Hematopoietic multipotent progenitor cell treated with erythropoietin and hydrocortisone succinate and interleukin-3 and kit ligand, for 17 days (in vitro differentiated cells): ENCODE data around the gene GLS.
"Not testable (repeated sequence)": the region's sequence is repeated elsewhere in the genome, so short reads cannot be mapped to it uniquely, and the experiment has no call there.

Experiments used
- DNase-seq: peaks from one replicate; pipeline ENCODE4 v3.0.0-alpha.2; 2015; ENCODE audit warnings: low spot score

GLS gene

GRCh38 chr2:190933361-190933760 is 52.7 kb downstream of the GLS start:
- DNase-seq, result no peak

GRCh38 chr2:190935054-190935453 is 54.4 kb downstream of the GLS start:
- no peak for DNase-seq

- DNase-seq, result no peak
These were observed 58.2 kb downstream of the GLS start for GRCh38 chr2:190938771-190939335.

GRCh38 chr2:190940454-190940853 is 59.8 kb downstream of the GLS start:
- no peak for DNase-seq

GRCh38 chr2:190941571-190941970 is 61.0 kb downstream of the GLS start:
- no peak for DNase-seq

GRCh38 chr2:190942697-190943096 is 62.1 kb downstream of the GLS start:
- DNase-seq, result no peak

GRCh38 chr2:190943706-190944105 is 63.1 kb downstream of the GLS start:
- no peak for DNase-seq

- DNase-seq, result no peak
These were observed 66.5 kb downstream of the GLS start for GRCh38 chr2:190947141-190947540.

- no peak for DNase-seq
These were observed 67.2 kb downstream of the GLS start for GRCh38 chr2:190947711-190948251.

GRCh38 chr2:190948671-190949070 is 68.0 kb downstream of the GLS start:
- no peak for DNase-seq

- DNase-seq, result no peak
These were observed 70.0 kb downstream of the GLS start for GRCh38 chr2:190950566-190950991.

- DNase-seq, result no peak
These were observed 72.6 kb downstream of the GLS start for GRCh38 chr2:190953257-190953656.

GRCh38 chr2:190959911-190960788 is 79.5 kb downstream of the GLS start:
- no peak for DNase-seq

- DNase-seq, result not testable (repeated sequence)
These were observed 80.5 kb downstream of the GLS start for GRCh38 chr2:190961117-190961516.

- no peak for DNase-seq
These were observed 81.4 kb downstream of the GLS start for GRCh38 chr2:190961918-190962487.

GRCh38 chr2:190963088-190963487 is 82.5 kb downstream of the GLS start:
- no peak for DNase-seq

GRCh38 chr2:190964170-190964795 is 83.7 kb downstream of the GLS start:
- no peak for DNase-seq

GRCh38 chr2:190965580-190966222 is 85.1 kb downstream of the GLS start:
- DNase-seq, result no peak

- no peak for DNase-seq
These were observed 87.9 kb downstream of the GLS start for GRCh38 chr2:190968522-190968921.

- no peak for DNase-seq
These were observed 89.5 kb downstream of the GLS start for GRCh38 chr2:190970160-190970559.

GRCh38 chr2:190970873-190971506 is 90.4 kb downstream of the GLS start:
- DNase-seq, result no peak

- DNase-seq, result no peak
These were observed 91.6 kb downstream of the GLS start for GRCh38 chr2:190972213-190972612.
